HEK293 (cell line): Measurements from ENCODE around the gene TBC1D19.

Experiments
- CTCF ChIA-PET: fragments of 350-600 bp; formaldehyde crosslinking; extraction: SDS; loops from one replicate; lab custom pipeline; 2021; ENCODE audit warnings: antibody characterized with exemption; lab: Yijun Ruan, JAX
- POLR2A ChIA-PET: fragments of 300-600 bp; formaldehyde crosslinking; extraction: SDS; loops from one replicate; lab custom pipeline; 2020; ENCODE audit warnings: antibody characterized with exemption, inconsistent platforms; lab: Yijun Ruan, JAX
- H3K27ac ChIP-seq: fragments of 200-500 bp; sonication (Bioruptor generic); 2 replicates; pipeline ENCODE4 v1.5.1; 2014; ENCODE audit warnings: low read depth, low read length, control low read depth, inconsistent platforms; ENCODE audit errors: extremely low read depth
- H3K36me3 ChIP-seq, 2 experiments: fragments of 200-500 bp in 1 of 2; sonication (Bioruptor generic) in 1 of 2; 1 replicate in 1 of 2; 2 replicates in 1 of 2; pipeline ENCODE4 v1.5.1; 2014 to 2017; ENCODE audit warnings: inconsistent platforms in 2 of 2, low read length in 2 of 2; ENCODE audit not compliant: control insufficient read depth in 2 of 2, insufficient read depth in 1 of 2
- H3K4me1 ChIP-seq: fragments of 200-500 bp; sonication (Bioruptor generic); 2 replicates; pipeline ENCODE4 v1.5.1; 2014; ENCODE audit warnings: mild to moderate bottlenecking, low read length, inconsistent platforms; ENCODE audit not compliant: control insufficient read depth, insufficient read depth
- H3K4me3 ChIP-seq: 2 replicates; pipeline ENCODE4 v1.5.1; 2011; ENCODE audit warnings: low read depth, mild to moderate bottlenecking, control low read depth, low read length, moderate library complexity
- H3K9me3 ChIP-seq: fragments of 200-500 bp; sonication (Bioruptor generic); 2 replicates; pipeline ENCODE4 v1.5.1; 2014; ENCODE audit warnings: low read depth, low read length, inconsistent platforms; ENCODE audit not compliant: control insufficient read depth, insufficient read depth
- BCL11B ChIP-seq: fragments of 450-650 bp; formaldehyde crosslinking; IDR thresholded peaks from 2 replicates; pipeline ENCODE4 v1.5.1; 2016; ENCODE audit warnings: low read depth, missing biosample characterization, missing genetic modification characterization
- GLIS1 ChIP-seq: fragments of 450-650 bp; formaldehyde crosslinking; IDR thresholded peaks from 2 replicates; pipeline ENCODE4 v1.5.1; 2016; ENCODE audit warnings: missing biosample characterization, missing genetic modification characterization
- KLF7 ChIP-seq: fragments of 450-650 bp; formaldehyde crosslinking; IDR thresholded peaks from 2 replicates; pipeline ENCODE4 v1.5.1; 2016; ENCODE audit warnings: missing biosample characterization, missing genetic modification characterization, borderline replicate concordance
- KLF8 ChIP-seq: fragments of 450-650 bp; formaldehyde crosslinking; IDR thresholded peaks from 2 replicates; pipeline ENCODE4 v1.5.1; 2016; ENCODE audit warnings: missing biosample characterization, missing genetic modification characterization
- ZBTB8A ChIP-seq: fragments of 450-650 bp; formaldehyde crosslinking; IDR thresholded peaks from 2 replicates; pipeline ENCODE4 v1.5.1; 2016; ENCODE audit warnings: missing biosample characterization, missing genetic modification characterization
- ZEB2 ChIP-seq: fragments of 450-650 bp; formaldehyde crosslinking; IDR thresholded peaks from 2 replicates; pipeline ENCODE4 v1.5.1; 2016; ENCODE audit warnings: missing biosample characterization, missing genetic modification characterization
- ZNF112 ChIP-seq: fragments of 450-650 bp; formaldehyde crosslinking; IDR thresholded peaks from 2 replicates; pipeline ENCODE4 v1.5.0; 2017; ENCODE audit warnings: missing biosample characterization, missing genetic modification characterization
- ZNF146 ChIP-seq: fragments of 450-650 bp; formaldehyde crosslinking; IDR thresholded peaks from 2 replicates; pipeline ENCODE4 v1.5.1; 2016; ENCODE audit warnings: missing biosample characterization, missing genetic modification characterization
- ZNF239 ChIP-seq: fragments of 450-650 bp; formaldehyde crosslinking; IDR thresholded peaks from 2 replicates; pipeline ENCODE4 v1.5.1; 2016; ENCODE audit warnings: missing biosample characterization, missing genetic modification characterization
- ZNF394 ChIP-seq: fragments of 450-650 bp; formaldehyde crosslinking; IDR thresholded peaks from 2 replicates; pipeline ENCODE4 v1.5.1; 2016; ENCODE audit warnings: missing biosample characterization, missing genetic modification characterization, mild to moderate bottlenecking, moderate library complexity, borderline replicate concordance
- ZNF501 ChIP-seq: fragments of 450-650 bp; formaldehyde crosslinking; IDR thresholded peaks from 2 replicates; pipeline ENCODE4 v1.5.1; 2016; ENCODE audit warnings: missing biosample characterization, missing genetic modification characterization
- ZNF513 ChIP-seq: fragments of 450-650 bp; IDR thresholded peaks from 2 replicates; pipeline ENCODE4 v1.5.1; 2018; ENCODE audit warnings: missing biosample characterization, missing genetic modification characterization
- ZNF521 ChIP-seq: fragments of 450-650 bp; formaldehyde crosslinking; IDR thresholded peaks from 2 replicates; pipeline ENCODE4 v1.5.1; 2017; ENCODE audit warnings: missing biosample characterization, mild to moderate bottlenecking, missing genetic modification characterization
- ZNF645 ChIP-seq: fragments of 450-650 bp; formaldehyde crosslinking; IDR thresholded peaks from 2 replicates; pipeline ENCODE4; 2016; ENCODE audit warnings: missing biosample characterization, missing genetic modification characterization
- ZNF658 ChIP-seq: fragments of 450-650 bp; formaldehyde crosslinking; IDR thresholded peaks from 2 replicates; pipeline ENCODE4; 2016; ENCODE audit warnings: missing biosample characterization, missing genetic modification characterization
- ZNF76 ChIP-seq: fragments of 450-650 bp; formaldehyde crosslinking; IDR thresholded peaks from 2 replicates; pipeline ENCODE4; 2016; ENCODE audit warnings: low read depth, missing biosample characterization, missing genetic modification characterization, borderline replicate concordance
- ZNF837 ChIP-seq: fragments of 450-650 bp; formaldehyde crosslinking; IDR thresholded peaks from 2 replicates; pipeline ENCODE4 v1.5.1; 2016; ENCODE audit warnings: missing biosample characterization, missing genetic modification characterization
- ZSCAN16 ChIP-seq: fragments of 450-650 bp; formaldehyde crosslinking; IDR thresholded peaks from 2 replicates; pipeline ENCODE4 v1.5.1; 2016; ENCODE audit warnings: missing biosample characterization, missing genetic modification characterization
- ZSCAN4 ChIP-seq: fragments of 450-650 bp; formaldehyde crosslinking; IDR thresholded peaks from 2 replicates; pipeline ENCODE4 v1.5.1; 2017; ENCODE audit warnings: missing biosample characterization, missing genetic modification characterization
- ZSCAN5A ChIP-seq: fragments of 450-650 bp; formaldehyde crosslinking; IDR thresholded peaks from 2 replicates; pipeline ENCODE4 v1.5.1; 2016; ENCODE audit warnings: missing biosample characterization, missing genetic modification characterization

The TBC1D19 gene

GRCh38 chr4:26576231-26576739, 7.6 kb upstream of the TBC1D19 start:
- ChIA-PET POLR2A (no interaction called here), CTCF (no interaction called here)
- no peak overlapping the region for H3K27ac ChIP-seq
- no peaks in the 10 kb centered on the region for H3K36me3 ChIP-seq
- TF ChIP-seq ZNF501 (tag by site-specific recombination) (no peak), ZSCAN16 (no peak), KLF8 (tag by site-specific recombination) (no peak), KLF7 (no peak), ZNF513 (tag by site-specific recombination) (no peak), ZNF394 (tag by site-specific recombination) (no peak), ZNF521 (tag by site-specific recombination) (no peak), ZNF112 (tag by site-specific recombination) (no peak), GLIS1 (tag by site-specific recombination) (no peak), ZNF239 (tag by site-specific recombination) (no peak)
- H3K4me1 ChIP-seq = no peaks in the 10 kb centered on the region
- H3K4me3 ChIP-seq = no peak overlapping the region
- no peaks in the 10 kb centered on the region for H3K9me3 ChIP-seq

- CTCF ChIA-PET = no interaction called here
Observed at GRCh38 chr4:26577066-26577465, 6.8 kb upstream of the TBC1D19 start.

GRCh38 chr4:26579169-26579568, 4.7 kb upstream of the TBC1D19 start:
- no peaks in the 10 kb centered on the region for H3K4me1 ChIP-seq
- H3K27ac ChIP-seq = no peak overlapping the region
- ChIA-PET CTCF (no interaction called here), POLR2A (no interaction called here)
- no peaks in the 10 kb centered on the region for H3K9me3 ChIP-seq
- H3K4me3 ChIP-seq = no peak overlapping the region
- no peaks in the 10 kb centered on the region for H3K36me3 ChIP-seq
- TF ChIP-seq ZNF658 (tag by site-specific recombination) (no peak), ZNF837 (tag by site-specific recombination) (no peak), BCL11B (tag by site-specific recombination) (no peak), ZNF146 (no peak), ZNF645 (tag by site-specific recombination) (no peak), ZSCAN5A (no peak), ZBTB8A (no peak), ZEB2 (tag by site-specific recombination) (no peak), ZNF76 (tag by site-specific recombination) (no peak)

More at GRCh38 chr4:26577066-26577465, 6.8 kb upstream of the TBC1D19 start:
- no peaks in the 10 kb centered on the region for H3K36me3 ChIP-seq
- H3K27ac ChIP-seq = no peak overlapping the region
- H3K9me3 ChIP-seq = no peaks in the 10 kb centered on the region
- no peak overlapping the region for H3K4me3 ChIP-seq
- no peak for TF ChIP-seq ZSCAN16
- TF ChIP-seq ZSCAN4 = 0 out of 2 replicates have a peak, but pooled peaks have one; percentile 30
- TF ChIP-seq, all 188 proteins: peak for 1
- no peaks in the 10 kb centered on the region for H3K4me1 ChIP-seq
- POLR2A ChIA-PET = no interaction called here
